Uterus (tissue), 4 donors: ENCODE results near the gene DDC. TPM values are rescaled to one million over a fixed set of nuclear protein-coding genes. Genes with fewer than 3 reads are reported as not detected.

ENCODE experiments used
- DNase-seq, 2 donors: peaks; one replicate each; pipeline ENCODE4 v3.0.0-alpha.2; 2019 to 2020
- H3K27ac ChIP-seq, 2 donors: fragments of 200-600 bp; sonication (generic); 1 replicate in 1 of 2; 2 replicates in 1 of 2; pipeline ENCODE4 v1.5.1; 2016 to 2018
- H3K27me3 ChIP-seq, 2 donors: fragments of 200-600 bp; sonication (generic); one replicate each; pipeline ENCODE4 v1.5.1; 2018 to 2019; ENCODE audit warnings: control low read depth in 1 of 2
- H3K36me3 ChIP-seq, 2 donors: fragments of 200-600 bp; sonication (generic); one replicate each; pipeline ENCODE4 v1.5.1; 2019; ENCODE audit warnings: control low read depth in 1 of 2
- H3K4me1 ChIP-seq, 2 donors: fragments of 200-600 bp; sonication (generic); one replicate each; pipeline ENCODE4 v1.5.1; 2018 to 2019; ENCODE audit warnings: control low read depth in 1 of 2
- H3K4me3 ChIP-seq, 2 donors: fragments of 200-600 bp; sonication (generic); 1 replicate in 1 of 2; 2 replicates in 1 of 2; pipeline ENCODE4 v1.5.1; 2018 to 2019; ENCODE audit warnings: mild to moderate bottlenecking in 1 of 2
- H3K9me3 ChIP-seq, 2 donors: fragments of 200-600 bp; sonication (generic); one replicate each; pipeline ENCODE4 v1.5.1; 2019; ENCODE audit warnings: control low read depth in 1 of 2
- POLR2A ChIP-seq, 2 donors: fragments of 450-650 bp; IDR thresholded peaks; one replicate each; pipeline ENCODE4 v1.6.1; 2016; ENCODE audit warnings: antibody characterized with exemption in 2 of 2, mild to moderate bottlenecking in 1 of 2, moderate library complexity in 1 of 2
- intact Hi-C: fragments of 100-400 bp; cut with DNase I; formaldehyde crosslinking; loops from one replicate; pipeline ENCODE4 v1.15.1; 2023; ENCODE audit warnings: low total_unique reads
- total RNA-seq, 4 donors: library from RNA; depleted of rRNA in 3 of 4; stranded (reverse); fragments of >200 nt in 3 of 4; gene quantifications; one replicate each; pipeline versions ENCODE4 v1.1.0 to v1.2.4, GENCODE V29; 2014 to 2023
- TF ChIP-seq, protein P1 (sequence below), 4 experiments: fragments of 200-600 bp in 2 of 4; fragments of 450-650 bp in 2 of 4; sonication (generic) in 2 of 4; IDR thresholded peaks; one replicate each; pipeline ENCODE4 v1.5.1; 2016 to 2019; ENCODE audit warnings: antibody characterized with exemption in 4 of 4, mild to moderate bottlenecking in 2 of 4, moderate library complexity in 1 of 4
- donor health status: DM: yes; HTN: yes; CAD: no.

Gene DDC
- total RNA-seq, 4 donors from 2014 or later: not detected

DNA sequence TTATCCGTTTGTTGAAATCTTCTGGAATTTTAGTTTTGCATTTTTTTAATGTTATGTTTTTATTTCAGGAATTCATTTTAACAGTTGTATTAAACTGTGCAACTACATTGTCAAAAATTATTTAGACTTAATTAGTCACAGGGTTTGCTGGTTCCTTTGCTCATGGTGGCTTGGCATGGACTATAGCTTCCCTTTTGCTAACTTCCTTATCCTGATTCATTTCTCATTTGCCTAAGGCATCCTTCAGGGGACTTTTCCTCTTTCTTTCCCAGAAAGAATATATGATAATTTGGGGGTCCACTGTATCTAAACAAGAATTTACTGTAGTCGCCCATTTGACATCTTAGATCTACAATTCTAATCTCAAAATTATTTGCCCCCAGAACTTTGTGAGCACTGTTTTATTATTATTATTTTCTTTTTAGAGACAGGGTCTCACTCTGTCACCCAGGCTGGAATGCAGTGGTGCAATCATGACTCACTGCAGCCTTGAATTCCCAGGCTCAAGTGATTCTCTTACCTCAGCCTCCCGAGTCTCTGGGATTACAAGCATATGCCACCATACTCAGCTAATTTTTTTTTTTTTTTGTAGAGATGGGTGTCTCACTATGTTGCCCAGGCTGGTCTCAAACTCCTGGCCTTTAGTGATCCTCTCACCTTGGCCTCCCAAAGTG is 128.9 kb downstream of the DDC start:
- DNase-seq: no peak
- Histone ChIP-seq H3K4me3 (no peak overlapping the region), H3K36me3 (peaks cover 0 to 3% of the 10 kb centered on the region in 2 donors), H3K27ac (no peak overlapping the region), H3K9me3 (no peaks in the 10 kb centered on the region), H3K4me1 (no peaks in the 10 kb centered on the region), H3K27me3 (no peaks in the 10 kb centered on the region)
- intact Hi-C loops: no loop called here
- TF ChIP-seq POLR2A (IDR thresholded peaks at IDR 0.05): no peak
- TF ChIP-seq, protein P1, sequence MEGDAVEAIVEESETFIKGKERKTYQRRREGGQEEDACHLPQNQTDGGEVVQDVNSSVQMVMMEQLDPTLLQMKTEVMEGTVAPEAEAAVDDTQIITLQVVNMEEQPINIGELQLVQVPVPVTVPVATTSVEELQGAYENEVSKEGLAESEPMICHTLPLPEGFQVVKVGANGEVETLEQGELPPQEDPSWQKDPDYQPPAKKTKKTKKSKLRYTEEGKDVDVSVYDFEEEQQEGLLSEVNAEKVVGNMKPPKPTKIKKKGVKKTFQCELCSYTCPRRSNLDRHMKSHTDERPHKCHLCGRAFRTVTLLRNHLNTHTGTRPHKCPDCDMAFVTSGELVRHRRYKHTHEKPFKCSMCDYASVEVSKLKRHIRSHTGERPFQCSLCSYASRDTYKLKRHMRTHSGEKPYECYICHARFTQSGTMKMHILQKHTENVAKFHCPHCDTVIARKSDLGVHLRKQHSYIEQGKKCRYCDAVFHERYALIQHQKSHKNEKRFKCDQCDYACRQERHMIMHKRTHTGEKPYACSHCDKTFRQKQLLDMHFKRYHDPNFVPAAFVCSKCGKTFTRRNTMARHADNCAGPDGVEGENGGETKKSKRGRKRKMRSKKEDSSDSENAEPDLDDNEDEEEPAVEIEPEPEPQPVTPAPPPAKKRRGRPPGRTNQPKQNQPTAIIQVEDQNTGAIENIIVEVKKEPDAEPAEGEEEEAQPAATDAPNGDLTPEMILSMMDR (IDR thresholded peaks at IDR 0.05): no peak

DNA sequence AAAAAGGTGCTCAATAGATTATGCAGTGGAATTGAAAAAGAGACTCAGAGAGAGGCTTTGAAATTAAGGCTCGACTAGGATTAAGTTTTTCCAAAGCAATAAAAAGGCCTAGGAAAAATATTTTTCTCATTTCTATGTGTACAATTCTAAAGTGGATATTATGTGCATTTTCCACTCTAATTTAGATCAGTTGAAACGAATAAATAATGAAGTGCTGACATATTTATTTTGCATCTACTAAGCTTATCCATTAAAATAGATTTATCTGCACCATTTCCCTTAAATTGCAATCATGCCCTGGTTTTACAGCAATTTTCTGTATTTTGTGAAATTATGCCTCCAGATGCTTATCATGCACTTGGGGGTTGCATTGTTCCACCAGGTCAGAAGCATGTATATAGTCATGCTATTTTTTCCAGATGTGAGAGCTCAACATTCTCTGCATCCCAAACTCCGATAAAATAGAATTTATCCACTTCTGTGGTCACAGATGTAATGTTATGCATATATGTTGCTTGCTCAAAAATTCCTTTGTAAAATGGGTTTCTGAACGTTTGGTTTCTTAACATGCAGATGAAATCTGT is 133.4 kb downstream of the DDC start:
- Histone ChIP-seq H3K4me3 (no peak overlapping the region), H3K9me3 (no peaks in the 10 kb centered on the region), H3K4me1 (no peaks in the 10 kb centered on the region), H3K27ac (no peak overlapping the region), H3K27me3 (no peaks in the 10 kb centered on the region), H3K36me3 (peaks cover 0 to 3% of the 10 kb centered on the region in 2 donors)
- intact Hi-C loops: no loop called here
- no peak for DNase-seq
- TF ChIP-seq, protein P1 (IDR thresholded peaks at IDR 0.05): no peak
- no peak for TF ChIP-seq POLR2A (IDR thresholded peaks at IDR 0.05)

- no peaks in the 10 kb centered on the region for H3K27me3 ChIP-seq
- peaks cover 0 to 3% of the 10 kb centered on the region in 2 donors for H3K36me3 ChIP-seq
- H3K4me3 ChIP-seq: no peak overlapping the region
- H3K27ac ChIP-seq: no peak overlapping the region
- intact Hi-C loops: no loop called here
- H3K4me1 ChIP-seq: no peaks in the 10 kb centered on the region
- no peak for DNase-seq
- no peaks in the 10 kb centered on the region for H3K9me3 ChIP-seq
- TF ChIP-seq, protein P1 (IDR thresholded peaks at IDR 0.05): no peak
- TF ChIP-seq POLR2A (IDR thresholded peaks at IDR 0.05): no peak
These were observed 133.9 kb downstream of the DDC start for GRCh38 chr7:50431316-50431715.

GRCh38 chr7:50428911-50429310 is 136.3 kb downstream of the DDC start:
- no peak for DNase-seq
- Histone ChIP-seq H3K9me3 (no peaks in the 10 kb centered on the region), H3K27me3 (no peaks in the 10 kb centered on the region), H3K4me1 (no peaks in the 10 kb centered on the region), H3K4me3 (no peak overlapping the region), H3K36me3 (peaks cover 0 to 3% of the 10 kb centered on the region in 2 donors), H3K27ac (no peak overlapping the region)
- TF ChIP-seq POLR2A (IDR thresholded peaks at IDR 0.05): no peak
- TF ChIP-seq, protein P1 (IDR thresholded peaks at IDR 0.05): no peak
- intact Hi-C loops: no loop called here

DNA sequence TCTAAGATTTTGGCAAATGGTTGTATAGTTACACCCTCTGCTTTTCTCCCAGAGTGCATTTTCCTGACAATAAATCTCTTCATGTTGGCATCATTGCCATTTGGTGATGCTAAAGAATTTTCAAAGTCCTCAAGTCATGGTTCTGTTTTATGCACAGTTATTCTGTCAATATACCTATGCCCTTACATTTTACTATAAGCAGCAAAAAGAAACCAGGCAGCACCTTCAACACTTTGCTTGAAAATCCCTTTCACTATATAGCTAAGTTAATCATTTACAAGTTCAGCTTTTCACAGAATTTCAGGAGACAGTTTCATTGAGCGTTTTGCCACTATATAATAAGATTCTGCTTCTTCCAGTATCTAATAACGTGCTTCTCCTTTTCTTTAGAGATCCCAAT is 137.7 kb downstream of the DDC start:
- no peak for DNase-seq
- intact Hi-C loops: no loop called here
- Histone ChIP-seq H3K4me3 (no peak overlapping the region), H3K27ac (no peak overlapping the region), H3K27me3 (no peaks in the 10 kb centered on the region), H3K9me3 (no peaks in the 10 kb centered on the region), H3K36me3 (peaks cover 0 to 3% of the 10 kb centered on the region in 2 donors), H3K4me1 (no peaks in the 10 kb centered on the region)
- TF ChIP-seq, protein P1 (IDR thresholded peaks at IDR 0.05): no peak
- no peak for TF ChIP-seq POLR2A (IDR thresholded peaks at IDR 0.05)
